MG63 (cell line): Measurements from ENCODE around the gene MKNK1. TPM values are rescaled to one million over a fixed set of nuclear protein-coding genes. Genes with fewer than 3 reads are reported as not detected.

Source experiments
- DNase-seq: peaks from one replicate; pipeline ENCODE4 v3.0.0-alpha.2; 2020
- H3K27me3 ChIP-seq: fragments of 250-450 bp; sonication (Bioruptor Pico); 2 replicates; pipeline ENCODE4 v1.5.1; 2020; ENCODE audit warnings: mild to moderate bottlenecking, moderate library complexity
- H3K36me3 ChIP-seq: fragments of 250-450 bp; sonication (Bioruptor Pico); 2 replicates; pipeline ENCODE4 v1.5.1; 2020; ENCODE audit warnings: mild to moderate bottlenecking, moderate library complexity
- H3K4me3 ChIP-seq: fragments of 250-450 bp; sonication (Bioruptor Pico); 2 replicates; pipeline ENCODE4 v1.5.1; 2020; ENCODE audit warnings: mild to moderate bottlenecking, moderate library complexity
- H3K9me3 ChIP-seq: fragments of 250-450 bp; sonication (Bioruptor Pico); 2 replicates; pipeline ENCODE4 v1.5.1; 2020; ENCODE audit warnings: mild to moderate bottlenecking, moderate library complexity
- total RNA-seq: library from RNA; depleted of rRNA; stranded (reverse); fragments of >200 nt; shearing (Covaris generic); gene quantifications from 2 replicates; pipeline ENCODE4 v1.2.3, GENCODE V29; 2014; ENCODE audit warnings: low replicate concordance

MKNK1 gene
- total RNA-seq, 1 experiment from 2014 or later = 16.4 TPM

DNA sequence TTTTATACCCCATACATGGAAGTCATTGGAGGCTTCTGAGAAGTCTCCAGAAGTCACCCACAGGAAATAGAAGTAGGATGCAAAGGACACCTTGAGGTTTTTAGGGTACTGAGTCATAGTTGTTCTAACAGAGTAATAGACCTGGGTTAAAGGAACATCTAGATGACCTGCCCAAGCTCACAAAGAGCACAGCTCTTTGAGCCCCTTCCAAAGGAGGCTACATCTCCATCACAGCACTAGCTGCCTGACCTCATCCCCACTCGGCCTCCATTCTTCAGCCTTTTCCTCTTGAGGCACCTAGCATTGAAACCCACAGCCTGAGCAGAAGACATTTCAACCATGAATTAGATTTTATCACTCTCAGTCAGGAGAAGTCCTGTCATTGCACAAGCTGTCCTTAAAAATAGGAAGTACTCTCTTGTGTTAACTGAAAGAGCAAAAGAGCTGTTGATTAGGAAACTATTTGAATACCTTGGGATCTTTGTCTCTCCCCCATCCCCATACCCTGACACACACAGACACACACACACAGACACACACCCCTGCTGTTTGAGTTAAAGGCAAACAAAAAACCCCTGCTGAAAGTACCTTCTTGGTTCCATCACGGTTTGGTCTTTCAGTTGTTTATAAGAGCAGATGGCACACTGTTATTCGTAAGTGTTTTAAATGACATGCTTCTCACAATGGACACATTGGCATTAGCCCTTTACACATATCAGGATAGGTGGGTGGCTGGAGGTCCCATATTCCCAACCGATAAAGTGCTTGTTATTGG is 22.2 kb downstream of the MKNK1 start:
- Histone ChIP-seq H3K36me3 (peaks cover 4% of the 10 kb centered on the region; the same call in 1 of the 2 replicates), H3K9me3 (no peaks in the 10 kb centered on the region), H3K4me3 (no peak overlapping the region), H3K27me3 (no peaks in the 10 kb centered on the region)
- DNase-seq = no peak

DNA sequence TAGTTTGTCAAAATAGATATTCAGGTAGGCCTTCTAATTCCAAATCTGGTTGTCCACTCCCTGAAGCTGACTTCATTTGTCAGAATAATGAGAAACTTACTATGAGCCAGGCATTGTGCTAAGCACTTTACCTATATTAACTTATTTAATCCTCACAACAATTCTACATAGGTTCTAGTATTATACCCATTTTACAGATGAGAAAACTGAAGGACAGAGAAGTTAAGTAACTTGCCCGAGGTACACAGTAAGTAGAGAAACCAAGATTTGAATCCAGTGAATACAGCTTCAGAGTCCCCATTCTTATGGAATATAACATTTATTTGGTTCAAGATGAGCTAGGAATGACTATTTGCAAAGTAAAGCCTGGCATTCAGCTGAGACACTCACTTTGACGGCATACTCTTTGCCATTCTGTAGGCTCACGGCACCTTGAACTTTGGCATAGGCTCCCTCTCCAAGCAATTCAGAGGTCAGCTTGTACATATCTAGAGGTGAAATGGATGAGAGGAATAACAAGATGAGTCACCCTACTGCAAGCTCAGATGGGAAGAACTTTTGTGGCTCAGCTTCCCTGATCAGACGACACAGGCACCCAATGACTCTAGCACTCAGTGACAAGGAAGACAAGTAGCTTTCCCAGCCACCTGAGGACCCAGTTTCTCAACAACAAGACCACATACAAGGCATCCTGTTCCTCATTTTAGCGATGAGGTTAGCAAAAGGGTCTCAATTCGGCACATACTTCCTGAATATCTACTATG is 23.7 kb downstream of the MKNK1 start:
- DNase-seq = no peak
- H3K4me3 ChIP-seq = no peak overlapping the region
- no peaks in the 10 kb centered on the region for H3K9me3 ChIP-seq
- H3K36me3 ChIP-seq = peaks cover 4% of the 10 kb centered on the region; the same call in 1 of the 2 replicates
- no peaks in the 10 kb centered on the region for H3K27me3 ChIP-seq

GRCh38 chr1:46577671-46578070 is 26.4 kb downstream of the MKNK1 start:
- H3K36me3 ChIP-seq = peaks cover 4% of the 10 kb centered on the region; the same call in 1 of the 2 replicates
- H3K9me3 ChIP-seq = no peaks in the 10 kb centered on the region
- H3K4me3 ChIP-seq = no peak overlapping the region
- H3K27me3 ChIP-seq = no peaks in the 10 kb centered on the region
- DNase-seq = no peak

- no peaks in the 10 kb centered on the region for H3K27me3 ChIP-seq
- no peaks in the 10 kb centered on the region for H3K9me3 ChIP-seq
- H3K4me3 ChIP-seq = no peak overlapping the region
- no peak for DNase-seq
- H3K36me3 ChIP-seq = peaks cover 4% of the 10 kb centered on the region; the same call in 1 of the 2 replicates
Observed at GRCh38 chr1:46576596-46576995, 27.5 kb downstream of the MKNK1 start.

DNA sequence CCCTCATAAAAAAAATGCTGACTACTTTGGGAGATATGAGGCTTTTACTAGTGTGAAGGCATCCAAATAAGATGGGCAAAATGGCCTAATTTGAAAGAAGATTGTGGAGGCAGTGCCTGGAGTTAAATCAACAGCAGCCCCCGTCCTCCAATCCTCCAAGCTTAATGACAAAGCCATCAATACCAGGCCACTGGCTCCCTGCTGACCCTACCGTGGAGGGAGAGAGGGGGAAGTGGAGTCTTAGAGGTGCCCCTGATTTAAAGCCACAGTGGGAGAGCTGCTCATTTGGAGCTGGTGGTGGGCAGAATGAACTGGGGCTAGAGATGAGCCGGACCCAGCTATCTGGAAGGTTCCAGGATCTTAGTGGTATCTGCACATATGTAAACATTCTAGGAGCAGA is 28.3 kb downstream of the MKNK1 start:
- Histone ChIP-seq H3K36me3 (peaks cover 4% of the 10 kb centered on the region; the same call in 1 of the 2 replicates), H3K4me3 (no peak overlapping the region), H3K9me3 (no peaks in the 10 kb centered on the region), H3K27me3 (no peaks in the 10 kb centered on the region)
- no peak for DNase-seq

DNA sequence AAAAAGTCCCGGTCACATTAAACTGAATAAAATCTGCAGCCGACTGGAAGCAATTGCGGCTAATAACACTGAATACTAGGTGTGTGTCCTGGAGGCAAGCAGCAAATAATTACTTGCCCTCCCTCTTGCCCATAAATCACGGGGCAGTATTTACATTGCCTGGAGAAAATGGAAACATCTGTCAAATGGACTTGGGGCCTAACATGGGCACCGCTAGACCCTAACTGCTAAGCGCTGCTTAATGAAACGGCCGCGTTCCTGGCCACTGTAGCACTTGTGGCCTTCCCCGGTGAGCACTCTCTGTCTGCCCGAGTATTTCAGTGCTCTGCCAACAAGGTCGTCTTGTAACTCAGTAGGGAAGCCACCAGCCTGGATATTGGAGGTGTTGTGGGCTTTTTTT is 28.8 kb downstream of the MKNK1 start:
- Histone ChIP-seq H3K27me3 (no peaks in the 10 kb centered on the region), H3K9me3 (no peaks in the 10 kb centered on the region), H3K4me3 (no peak overlapping the region), H3K36me3 (no peaks in the 10 kb centered on the region)
- DNase-seq = no peak

DNA sequence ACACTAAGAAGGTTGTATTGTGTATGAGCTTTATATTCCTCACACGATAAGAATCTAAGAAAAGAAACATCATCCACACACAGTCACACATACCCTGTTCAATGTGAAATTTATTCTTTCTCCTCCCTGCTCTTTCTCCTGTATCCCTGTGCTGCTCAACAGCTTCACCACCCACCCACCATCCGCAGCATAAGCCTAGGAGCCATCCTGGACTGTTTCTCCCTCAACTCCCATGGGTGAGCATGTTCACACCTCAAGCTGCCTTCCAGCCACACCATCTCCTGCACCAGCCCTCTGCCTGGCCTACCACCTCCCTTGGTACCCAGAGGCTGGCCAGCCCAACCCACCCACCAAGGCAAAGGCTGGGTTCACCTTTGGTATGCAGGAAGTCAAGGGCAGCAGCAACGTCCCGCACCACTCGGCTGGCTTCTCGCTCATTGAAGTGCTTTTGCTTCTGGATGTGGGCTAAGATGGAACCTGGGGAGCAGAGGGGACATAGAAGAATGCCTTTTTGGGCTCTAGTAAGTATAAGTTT is 32.3 kb downstream of the MKNK1 start:
- no peaks in the 10 kb centered on the region for H3K27me3 ChIP-seq
- H3K9me3 ChIP-seq = no peaks in the 10 kb centered on the region
- H3K4me3 ChIP-seq = no peak overlapping the region
- H3K36me3 ChIP-seq = no peaks in the 10 kb centered on the region
- DNase-seq = no peak

- Histone ChIP-seq H3K36me3 (no peaks in the 10 kb centered on the region), H3K4me3 (no peak overlapping the region), H3K9me3 (no peaks in the 10 kb centered on the region), H3K27me3 (no peaks in the 10 kb centered on the region)
- DNase-seq = no peak
Observed at GRCh38 chr1:46569884-46570725, 34.0 kb downstream of the MKNK1 start.

GRCh38 chr1:46569116-46569515 is 35.0 kb downstream of the MKNK1 start:
- no peak for DNase-seq
- Histone ChIP-seq H3K9me3 (no peaks in the 10 kb centered on the region), H3K27me3 (no peaks in the 10 kb centered on the region), H3K36me3 (no peaks in the 10 kb centered on the region), H3K4me3 (no peak overlapping the region)

DNA sequence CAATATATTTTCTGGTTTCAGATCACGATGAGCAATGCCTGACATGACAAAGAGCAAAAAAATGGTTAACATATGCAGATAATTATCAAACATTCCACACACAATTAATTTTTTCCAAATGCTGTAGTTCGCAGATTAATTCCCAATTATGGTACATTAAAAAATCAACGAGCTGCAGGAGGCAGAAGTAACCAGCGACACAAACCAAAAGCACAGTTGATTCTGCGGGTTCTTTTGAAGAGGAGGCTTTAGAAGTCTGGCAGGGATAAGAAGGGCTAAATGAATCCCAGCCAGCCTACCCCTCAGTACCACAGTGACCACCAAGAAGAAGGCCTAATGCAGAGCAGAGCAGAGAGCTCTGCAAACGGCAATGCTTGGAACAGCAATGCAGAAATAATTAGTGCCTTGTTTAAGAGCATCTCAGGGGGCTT is 35.6 kb downstream of the MKNK1 start:
- DNase-seq = no peak
- H3K36me3 ChIP-seq = no peaks in the 10 kb centered on the region
- no peaks in the 10 kb centered on the region for H3K27me3 ChIP-seq
- no peaks in the 10 kb centered on the region for H3K9me3 ChIP-seq
- no peak overlapping the region for H3K4me3 ChIP-seq

DNA sequence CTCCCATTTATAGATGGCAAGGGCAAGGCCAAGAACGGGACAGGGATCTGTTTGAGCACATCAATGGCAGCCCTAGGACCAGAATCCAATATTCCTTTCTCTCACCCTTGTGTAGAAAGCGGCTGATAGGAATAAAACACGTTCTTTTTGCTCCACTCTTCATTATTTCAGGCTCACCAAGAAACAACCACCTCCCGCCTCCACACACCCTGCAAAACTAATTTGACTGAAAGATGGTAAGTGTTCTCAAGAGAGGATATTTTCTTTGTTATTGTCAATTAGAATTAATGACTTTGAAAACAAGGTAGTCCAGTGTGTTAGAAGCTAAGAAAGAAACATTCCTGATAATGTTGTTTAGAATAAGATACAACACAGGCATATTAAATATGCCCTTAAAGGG is 40.7 kb downstream of the MKNK1 start:
- Histone ChIP-seq H3K4me3 (no peak overlapping the region), H3K9me3 (no peaks in the 10 kb centered on the region), H3K36me3 (no peaks in the 10 kb centered on the region), H3K27me3 (no peaks in the 10 kb centered on the region)
- DNase-seq = no peak

- H3K27me3 ChIP-seq = no peaks in the 10 kb centered on the region
- no peak overlapping the region for H3K4me3 ChIP-seq
- no peak for DNase-seq
- no peaks in the 10 kb centered on the region for H3K36me3 ChIP-seq
- H3K9me3 ChIP-seq = no peaks in the 10 kb centered on the region
Observed at GRCh38 chr1:46562498-46562897, 41.6 kb downstream of the MKNK1 start.

DNA sequence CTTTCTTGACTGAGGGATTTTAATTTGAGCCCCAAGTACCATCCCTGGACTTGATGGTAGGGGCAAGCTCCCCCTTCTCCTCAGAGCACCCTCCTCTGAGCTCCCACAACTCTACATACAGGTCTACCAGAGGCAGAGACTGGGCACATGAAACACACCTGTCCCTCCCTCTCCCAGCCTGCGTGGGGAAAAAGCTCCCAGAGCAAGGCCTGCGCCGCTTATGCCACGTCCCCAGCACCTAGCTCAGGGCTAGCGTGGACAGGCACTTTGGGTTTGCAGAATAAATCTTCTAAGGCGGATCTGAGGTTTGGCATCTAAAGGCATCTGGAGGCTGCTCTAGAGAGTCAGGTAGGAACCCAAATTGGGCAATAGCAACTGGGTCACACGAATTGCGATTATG is 45.1 kb downstream of the MKNK1 start:
- no peak for DNase-seq
- Histone ChIP-seq H3K4me3 (no peak overlapping the region), H3K36me3 (no peaks in the 10 kb centered on the region), H3K9me3 (no peaks in the 10 kb centered on the region), H3K27me3 (no peaks in the 10 kb centered on the region)

DNA sequence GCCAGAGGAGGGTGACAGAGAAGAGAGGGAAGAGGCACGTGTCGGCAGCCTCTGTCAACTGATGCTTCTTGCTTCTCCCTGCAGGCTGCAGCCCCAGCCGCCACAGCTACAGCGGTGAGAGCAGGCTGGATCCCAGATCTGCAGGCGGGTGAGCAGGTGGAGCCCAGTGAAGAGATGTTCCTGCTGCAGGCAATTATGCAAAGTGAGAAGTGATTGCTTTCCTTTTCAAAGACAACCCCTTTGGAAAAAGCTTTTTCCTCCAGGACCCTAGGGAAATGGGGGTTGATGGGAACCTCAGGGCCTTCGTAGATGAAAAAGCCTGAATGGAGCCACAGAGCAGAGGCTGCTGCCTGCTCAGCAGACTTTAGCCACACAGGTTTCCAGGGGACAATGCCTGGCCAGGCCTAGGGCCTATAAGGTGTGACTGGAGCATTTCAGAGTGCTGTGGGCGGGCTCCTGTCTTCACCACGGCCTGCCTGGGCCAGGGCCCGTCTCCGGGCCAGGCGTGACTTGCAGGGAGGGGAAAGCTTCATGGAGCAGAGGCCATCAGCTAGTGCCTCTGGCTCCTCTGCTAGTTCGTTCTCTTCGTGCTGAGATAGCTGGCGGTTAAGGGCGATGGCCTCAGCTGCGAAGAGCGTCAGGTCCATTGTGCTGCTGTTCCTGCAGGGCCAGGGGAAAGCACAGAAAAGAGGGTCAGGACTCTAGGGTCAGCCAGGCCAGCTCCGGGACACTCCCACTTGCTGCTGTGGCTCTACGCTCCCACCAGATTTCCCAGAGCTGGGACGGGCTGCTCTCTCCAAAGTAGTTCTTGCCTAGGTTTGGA is 45.7 kb downstream of the MKNK1 start:
- Histone ChIP-seq H3K4me3 (no peak overlapping the region), H3K9me3 (no peaks in the 10 kb centered on the region), H3K27me3 (no peaks in the 10 kb centered on the region), H3K36me3 (no peaks in the 10 kb centered on the region)
- DNase-seq = no peak

DNA sequence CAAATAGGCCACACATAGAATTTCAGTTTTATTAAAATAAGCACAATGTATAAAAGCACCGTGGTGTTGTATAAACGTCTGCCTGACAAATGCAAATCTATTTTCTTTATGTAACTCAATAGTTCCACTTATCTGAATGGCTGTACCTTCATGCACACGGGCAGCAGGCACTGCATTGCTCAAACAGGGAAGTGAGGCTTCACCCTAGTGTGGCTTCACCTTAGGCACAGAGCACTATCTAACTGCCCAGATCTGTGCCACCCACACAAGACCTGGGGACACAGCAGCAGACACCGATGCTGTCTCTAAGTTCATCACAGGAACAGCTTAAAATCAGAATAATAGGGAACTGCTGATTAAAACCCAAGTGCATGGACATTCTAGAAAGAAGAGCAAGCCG is 46.7 kb downstream of the MKNK1 start:
- H3K9me3 ChIP-seq = no peaks in the 10 kb centered on the region
- DNase-seq = no peak
- H3K4me3 ChIP-seq = no peak overlapping the region
- H3K27me3 ChIP-seq = no peaks in the 10 kb centered on the region
- H3K36me3 ChIP-seq = no peaks in the 10 kb centered on the region

DNA sequence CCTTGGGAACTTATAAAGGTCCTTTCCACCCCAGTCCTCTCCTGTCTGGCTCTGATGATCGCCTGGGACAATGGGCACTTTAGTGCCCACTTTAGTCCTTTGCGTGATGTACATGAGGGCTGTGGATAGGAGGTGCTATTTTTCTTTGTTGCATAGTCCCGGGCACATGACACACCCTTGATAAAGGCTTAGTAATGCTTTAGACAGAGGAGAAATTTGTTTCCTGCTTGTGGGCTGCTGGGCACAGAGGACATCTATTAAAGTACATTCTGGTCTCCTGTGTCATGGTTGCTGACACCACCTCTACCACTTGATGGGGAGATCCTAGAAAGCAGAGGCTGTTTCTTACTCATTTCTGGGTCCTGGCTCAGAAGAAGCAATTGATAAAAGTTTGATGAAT is 47.2 kb downstream of the MKNK1 start:
- no peaks in the 10 kb centered on the region for H3K9me3 ChIP-seq
- H3K36me3 ChIP-seq = no peaks in the 10 kb centered on the region
- H3K4me3 ChIP-seq = no peak overlapping the region
- no peak for DNase-seq
- H3K27me3 ChIP-seq = no peaks in the 10 kb centered on the region
